PC-9 (cell line): ENCODE data around the gene POGK.

Source experiments
- EZH2 ChIP-seq: fragments of 200-600 bp; sonication (generic); IDR thresholded peaks from 2 replicates; pipeline ENCODE4 v1.8.0; 2017; ENCODE audit warnings: antibody characterized with exemption, low read depth
- TF ChIP-seq, protein P1 (sequence below): fragments of 200-600 bp; sonication (generic); conservative IDR thresholded peaks from 2 replicates; pipeline ENCODE4 v1.6.1; 2017; ENCODE audit warnings: mixed run types, antibody characterized with exemption, mild to moderate bottlenecking, moderate library complexity

DNA sequence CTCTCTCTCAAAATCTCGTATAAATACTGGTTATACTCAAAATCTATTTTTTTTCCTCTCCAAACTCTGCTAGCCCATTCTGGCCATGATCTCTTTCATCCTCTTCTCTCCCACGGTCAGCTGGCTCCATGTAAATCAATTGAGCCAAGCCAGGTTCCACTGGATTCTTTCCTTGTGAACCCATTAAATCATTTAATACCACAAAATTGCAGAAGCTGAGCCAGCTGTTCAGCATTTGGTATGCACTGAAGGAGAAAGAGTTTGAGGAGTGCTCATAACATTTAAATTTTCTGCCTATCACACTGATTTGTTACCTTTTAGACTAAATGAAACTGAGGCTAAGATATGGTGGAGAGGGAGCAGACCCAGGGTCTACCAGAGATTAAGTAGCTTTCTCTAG lies 65.9 kb downstream of the POGK start:
- TF ChIP-seq EZH2 = no peak
- TF ChIP-seq, protein P1, sequence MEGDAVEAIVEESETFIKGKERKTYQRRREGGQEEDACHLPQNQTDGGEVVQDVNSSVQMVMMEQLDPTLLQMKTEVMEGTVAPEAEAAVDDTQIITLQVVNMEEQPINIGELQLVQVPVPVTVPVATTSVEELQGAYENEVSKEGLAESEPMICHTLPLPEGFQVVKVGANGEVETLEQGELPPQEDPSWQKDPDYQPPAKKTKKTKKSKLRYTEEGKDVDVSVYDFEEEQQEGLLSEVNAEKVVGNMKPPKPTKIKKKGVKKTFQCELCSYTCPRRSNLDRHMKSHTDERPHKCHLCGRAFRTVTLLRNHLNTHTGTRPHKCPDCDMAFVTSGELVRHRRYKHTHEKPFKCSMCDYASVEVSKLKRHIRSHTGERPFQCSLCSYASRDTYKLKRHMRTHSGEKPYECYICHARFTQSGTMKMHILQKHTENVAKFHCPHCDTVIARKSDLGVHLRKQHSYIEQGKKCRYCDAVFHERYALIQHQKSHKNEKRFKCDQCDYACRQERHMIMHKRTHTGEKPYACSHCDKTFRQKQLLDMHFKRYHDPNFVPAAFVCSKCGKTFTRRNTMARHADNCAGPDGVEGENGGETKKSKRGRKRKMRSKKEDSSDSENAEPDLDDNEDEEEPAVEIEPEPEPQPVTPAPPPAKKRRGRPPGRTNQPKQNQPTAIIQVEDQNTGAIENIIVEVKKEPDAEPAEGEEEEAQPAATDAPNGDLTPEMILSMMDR = no peak
